OCI-LY1 (cell line): ENCODE data around the gene BICDL2.

Source experiments
- EZH2 ChIP-seq: fragments of 200-600 bp; sonication (generic), shearing (Covaris generic); IDR thresholded peaks from 2 replicates; pipeline ENCODE4 v1.8.0; 2017; ENCODE audit warnings: borderline replicate concordance, mixed run types, mild to moderate bottlenecking, antibody characterized with exemption, low read length, moderate library complexity, mixed read lengths
- TF ChIP-seq, protein P1 (sequence below): fragments of 200-600 bp; sonication (generic), shearing (Covaris generic); IDR thresholded peaks from 2 replicates; pipeline ENCODE4 v1.5.1; 2017; ENCODE audit warnings: mild to moderate bottlenecking, antibody characterized with exemption, low read length, moderate library complexity, mixed read lengths

DNA sequence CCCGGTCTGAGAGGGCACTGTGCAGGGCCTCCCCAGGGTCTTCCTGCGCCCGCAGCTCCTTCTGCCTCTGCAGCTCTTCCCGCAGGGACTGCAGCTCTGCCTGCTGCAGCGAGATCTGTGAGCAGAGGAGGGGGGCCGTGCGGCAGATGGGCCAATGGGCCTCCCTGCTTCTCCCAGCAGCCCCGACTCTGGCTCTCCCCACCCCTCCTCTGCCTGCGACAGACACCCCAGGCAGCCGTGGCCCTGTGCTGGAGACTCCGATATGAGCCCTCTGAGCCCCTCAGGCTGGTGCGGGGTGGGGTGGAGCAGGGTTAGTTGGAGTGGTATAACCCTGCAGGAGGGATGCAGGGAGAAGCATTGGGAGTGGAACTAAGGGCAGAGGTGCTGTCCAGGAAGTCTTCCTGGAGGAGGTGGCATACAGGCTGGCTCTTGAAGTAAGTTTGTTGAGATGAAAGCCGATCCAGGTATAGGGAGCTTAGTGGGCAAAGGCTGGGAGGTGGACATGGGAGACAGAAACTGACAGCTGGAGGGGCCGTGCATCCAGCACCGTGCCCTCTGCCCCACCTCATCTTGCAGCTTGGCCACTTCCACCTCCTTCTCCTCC is 7.9 kb downstream of the BICDL2 start:
- TF ChIP-seq, protein P1, sequence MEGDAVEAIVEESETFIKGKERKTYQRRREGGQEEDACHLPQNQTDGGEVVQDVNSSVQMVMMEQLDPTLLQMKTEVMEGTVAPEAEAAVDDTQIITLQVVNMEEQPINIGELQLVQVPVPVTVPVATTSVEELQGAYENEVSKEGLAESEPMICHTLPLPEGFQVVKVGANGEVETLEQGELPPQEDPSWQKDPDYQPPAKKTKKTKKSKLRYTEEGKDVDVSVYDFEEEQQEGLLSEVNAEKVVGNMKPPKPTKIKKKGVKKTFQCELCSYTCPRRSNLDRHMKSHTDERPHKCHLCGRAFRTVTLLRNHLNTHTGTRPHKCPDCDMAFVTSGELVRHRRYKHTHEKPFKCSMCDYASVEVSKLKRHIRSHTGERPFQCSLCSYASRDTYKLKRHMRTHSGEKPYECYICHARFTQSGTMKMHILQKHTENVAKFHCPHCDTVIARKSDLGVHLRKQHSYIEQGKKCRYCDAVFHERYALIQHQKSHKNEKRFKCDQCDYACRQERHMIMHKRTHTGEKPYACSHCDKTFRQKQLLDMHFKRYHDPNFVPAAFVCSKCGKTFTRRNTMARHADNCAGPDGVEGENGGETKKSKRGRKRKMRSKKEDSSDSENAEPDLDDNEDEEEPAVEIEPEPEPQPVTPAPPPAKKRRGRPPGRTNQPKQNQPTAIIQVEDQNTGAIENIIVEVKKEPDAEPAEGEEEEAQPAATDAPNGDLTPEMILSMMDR, result no peak
- no peak for TF ChIP-seq EZH2
